GM12878 (cell line): ENCODE measurements around the gene MAL. TPM values are rescaled to one million over a fixed set of nuclear protein-coding genes. Genes with fewer than 3 reads are reported as not detected.

Experiments
- ATAC-seq: fragments of 200-7000 bp; cut with Tn5 transposase; 3 replicates; pipeline ENCODE4 v1.9.1; 2020; ENCODE audit warnings: mild to moderate bottlenecking, moderate library complexity
- BruUV-seq: library from RNA; stranded (reverse); fragments of 400-500 nt; replicated peaks from 2 replicates; lab custom pipeline; 2021; lab: Mats Ljungman, UMichigan
- CTCF ChIA-PET: fragments of 300-600 bp; sonication (Branson Sonifier 250); formaldehyde crosslinking; extraction: SDS; loops from one replicate; lab custom pipeline; 2021; ENCODE audit warnings: inconsistent platforms; lab: Yijun Ruan, JAX
- POLR2A ChIA-PET: fragments of 350-600 bp; formaldehyde crosslinking; extraction: SDS; loops from one replicate; lab custom pipeline; 2021; ENCODE audit warnings: inconsistent platforms; lab: Charles Lee
- RAD21 ChIA-PET: fragments of 300-600 bp; sonication (Branson Sonifier 250); formaldehyde crosslinking; loops from one replicate; lab custom pipeline; 2023; ENCODE audit warnings: antibody characterized with exemption; ENCODE audit not compliant: unreplicated experiment; lab: Charles Lee
- SMC1A ChIA-PET: fragments of 300-600 bp; sonication (Branson Sonifier 250); formaldehyde crosslinking; loops from one replicate; lab custom pipeline; 2023; ENCODE audit not compliant: unreplicated experiment, uncharacterized antibody; lab: Charles Lee
- DNase-seq: peaks from one replicate; pipeline ENCODE4 v3.0.0-alpha.2; 2011; ENCODE audit warnings: low read depth, low spot score
- FAIRE-seq: peaks from 3 replicates; lab custom pipeline; 2011; peaks lifted over from hg19 to GRCh38; lab: Jason Lieb, UNC
- H2AFZ ChIP-seq: 2 replicates; pipeline ENCODE4 v1.6.0; 2011; ENCODE audit warnings: low read depth, low read length, control low read depth; ENCODE audit not compliant: control insufficient read depth
- H3K27ac ChIP-seq: 2 replicates; pipeline ENCODE4 v1.5.1; 2011; ENCODE audit warnings: control low read depth; ENCODE audit not compliant: control insufficient read depth, insufficient read depth
- H3K27me3 ChIP-seq, 2 experiments: replicated peaks in 1 of 2; 2 replicates each; pipeline versions ENCODE4 v1.6.0 to v1.6.1; 2011; ENCODE audit warnings: low read length in 1 of 2; ENCODE audit not compliant: control insufficient read depth in 2 of 2, insufficient read depth in 2 of 2
- H3K36me3 ChIP-seq, 2 experiments: 2 replicates each; pipeline ENCODE4 v1.5.1; 2011; ENCODE audit warnings: low read length in 1 of 2; ENCODE audit not compliant: control insufficient read depth in 2 of 2, insufficient read depth in 2 of 2
- H3K4me1 ChIP-seq: 2 replicates; pipeline ENCODE4 v1.6.1; 2011; ENCODE audit warnings: mild to moderate bottlenecking, low read length, moderate library complexity, mixed read lengths; ENCODE audit not compliant: control insufficient read depth, insufficient read depth
- H3K4me2 ChIP-seq: 2 replicates; pipeline ENCODE4 v1.6.0; 2011; ENCODE audit warnings: control low read depth; ENCODE audit not compliant: control insufficient read depth, insufficient read depth
- H3K4me3 ChIP-seq: fragments of 200-600 bp; sonication (generic); 2 replicates; pipeline ENCODE4 v1.5.1; 2016
- H3K79me2 ChIP-seq: 2 replicates; pipeline ENCODE4 v1.6.0; 2011; ENCODE audit warnings: low read length; ENCODE audit not compliant: control insufficient read depth, insufficient read depth
- H3K9ac ChIP-seq: 2 replicates; pipeline ENCODE4 v1.8.0; 2011; ENCODE audit warnings: low read length, control low read depth, mixed read lengths; ENCODE audit not compliant: control insufficient read depth, insufficient read depth
- H3K9me3 ChIP-seq: replicated peaks from 3 replicates; pipeline ENCODE4 v1.5.1; 2011; ENCODE audit warnings: mild to moderate bottlenecking, low read length; ENCODE audit not compliant: control insufficient read depth, insufficient read depth
- H4K20me1 ChIP-seq: 2 replicates; pipeline ENCODE4 v1.6.0; 2011; ENCODE audit not compliant: control insufficient read depth, insufficient read depth
- BHLHE40 ChIP-seq, 2 experiments: fragments of 450-650 bp in 1 of 2; IDR thresholded peaks; 2 replicates each; pipeline ENCODE4 v1.6.1; 2011 to 2017; ENCODE audit warnings: low read depth in 2 of 2, borderline replicate concordance in 1 of 2, improper control_type of control experiment in 1 of 2, low read length in 1 of 2, mild to moderate bottlenecking in 1 of 2
- JUNB ChIP-seq: IDR thresholded peaks from 2 replicates; pipeline ENCODE4 v1.6.1; 2016; ENCODE audit warnings: antibody characterized with exemption, mild to moderate bottlenecking
- POU2F2 ChIP-seq: IDR thresholded peaks from 3 replicates; pipeline ENCODE4 v1.6.1; 2011; ENCODE audit warnings: low read depth, mild to moderate bottlenecking, low read length, borderline replicate concordance
- RCOR1 ChIP-seq: conservative IDR thresholded peaks from 2 replicates; pipeline ENCODE4 v1.6.1; 2012; ENCODE audit warnings: low read depth, low read length, improper control_type of control experiment
- WGBS: methylation state at CpG from one replicate; pipeline ENCODE4 v1.1.6; 2016; ENCODE audit warnings: low lambda C conversion rate; ENCODE audit not compliant: insufficient replicate concordance, insufficient coverage; ENCODE audit errors: missing lambda C conversion rate; 5-methylcytosine and 5-hydroxymethylcytosine counted together
- in situ Hi-C: fragments of 300-500 bp; cut with MboI; formaldehyde crosslinking; loops from 9 replicates; pipeline ENCODE4 v1.14.3; 2018; ENCODE audit warnings: mixed read lengths
- intact Hi-C: fragments of 100-400 bp; cut with micrococcal nuclease; formaldehyde crosslinking; loops from one replicate; pipeline ENCODE4 v1.14.2; 2022; ENCODE audit not compliant: unreplicated experiment
- polyA plus RNA-seq, 11 experiments: library from polyadenylated mRNA; depleted of rRNA in 4 of 11; unstranded in 6 of 11; stranded (reverse) in 5 of 11; fragments of >200 nt; fragmentation: Nextera tagmentation in 4 of 11; fragmentation: Illumina TruSeq in 1 of 11; extraction: Ambion mirVana in 4 of 11; extraction: Trizol in 1 of 11; gene quantifications; 1 replicate in 1 of 11; 2 replicates in 10 of 11; pipeline versions ENCODE4 v1.2.1 to v1.2.3, GENCODE V29; 2011 to 2016; ENCODE audit warnings: inconsistent platforms in 2 of 11, missing spikeins in 2 of 11, low read depth in 1 of 11
- total RNA-seq, 4 experiments: library from RNA; depleted of rRNA in 3 of 4; stranded (reverse); fragments of >200 nt in 3 of 4; fragmentation: Illumina TruSeq in 1 of 4; extraction: Trizol in 1 of 4; gene quantifications; 2 replicates each; pipeline versions ENCODE4 v1.2.1 to v1.2.3, GENCODE V29; 2013 to 2021
- TF ChIP-seq, protein P1 (sequence below): fragments of 450-650 bp; IDR thresholded peaks from 2 replicates; pipeline ENCODE4 v1.6.1; 2017; ENCODE audit warnings: antibody characterized with exemption, mild to moderate bottlenecking, moderate library complexity
- TF ChIP-seq, protein P2 (sequence below): fragments of 450-650 bp; IDR thresholded peaks from 2 replicates; pipeline ENCODE4 v1.6.1; 2018; ENCODE audit warnings: mild to moderate bottlenecking, low read depth, moderate library complexity; ENCODE audit not compliant: partially characterized antibody
- TF ChIP-seq, protein P3 (sequence below): fragments of 450-650 bp; formaldehyde crosslinking; IDR thresholded peaks from 2 replicates; pipeline ENCODE4 v1.4.0; 2020; ENCODE audit warnings: mild to moderate bottlenecking, moderate library complexity

The MAL gene
- total and polyA plus RNA-seq, 10 of the 15 experiments (the other 5 are each of a cell fraction or from before 2014, with no cell fraction given) = 1.3 to 4.5 (median 1.7) TPM

DNA sequence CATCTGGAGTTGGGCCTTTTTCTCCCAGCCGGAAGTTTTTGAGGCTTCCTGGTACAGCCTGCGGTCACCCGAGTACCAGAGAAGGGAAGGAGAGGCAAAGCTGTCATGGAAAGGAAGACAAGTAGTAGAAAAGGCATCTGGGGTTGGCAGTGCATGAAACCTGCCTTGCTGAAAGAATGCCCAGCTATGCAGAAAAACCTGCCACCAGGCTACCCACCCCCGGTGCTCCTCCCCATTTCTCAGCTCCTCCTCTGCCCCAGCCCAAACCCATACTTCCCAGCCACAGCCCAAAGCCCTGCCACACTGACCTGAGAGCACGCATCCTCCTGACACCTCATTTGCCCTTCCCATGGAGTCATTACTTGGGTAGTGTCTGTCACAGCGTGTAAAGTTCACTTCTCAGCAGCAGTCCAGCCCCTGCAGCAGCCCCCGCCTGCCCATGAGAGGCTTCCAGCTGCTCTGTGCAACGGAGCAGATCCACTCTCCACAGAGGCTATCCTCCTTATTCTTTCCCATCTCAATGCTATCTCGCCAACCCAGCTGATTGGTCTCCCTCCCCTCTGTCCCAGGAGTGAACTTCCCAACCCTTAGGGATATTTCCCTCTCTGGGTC lies 40.4 kb upstream of the MAL start (continued):
- TF ChIP-seq, protein P1, sequence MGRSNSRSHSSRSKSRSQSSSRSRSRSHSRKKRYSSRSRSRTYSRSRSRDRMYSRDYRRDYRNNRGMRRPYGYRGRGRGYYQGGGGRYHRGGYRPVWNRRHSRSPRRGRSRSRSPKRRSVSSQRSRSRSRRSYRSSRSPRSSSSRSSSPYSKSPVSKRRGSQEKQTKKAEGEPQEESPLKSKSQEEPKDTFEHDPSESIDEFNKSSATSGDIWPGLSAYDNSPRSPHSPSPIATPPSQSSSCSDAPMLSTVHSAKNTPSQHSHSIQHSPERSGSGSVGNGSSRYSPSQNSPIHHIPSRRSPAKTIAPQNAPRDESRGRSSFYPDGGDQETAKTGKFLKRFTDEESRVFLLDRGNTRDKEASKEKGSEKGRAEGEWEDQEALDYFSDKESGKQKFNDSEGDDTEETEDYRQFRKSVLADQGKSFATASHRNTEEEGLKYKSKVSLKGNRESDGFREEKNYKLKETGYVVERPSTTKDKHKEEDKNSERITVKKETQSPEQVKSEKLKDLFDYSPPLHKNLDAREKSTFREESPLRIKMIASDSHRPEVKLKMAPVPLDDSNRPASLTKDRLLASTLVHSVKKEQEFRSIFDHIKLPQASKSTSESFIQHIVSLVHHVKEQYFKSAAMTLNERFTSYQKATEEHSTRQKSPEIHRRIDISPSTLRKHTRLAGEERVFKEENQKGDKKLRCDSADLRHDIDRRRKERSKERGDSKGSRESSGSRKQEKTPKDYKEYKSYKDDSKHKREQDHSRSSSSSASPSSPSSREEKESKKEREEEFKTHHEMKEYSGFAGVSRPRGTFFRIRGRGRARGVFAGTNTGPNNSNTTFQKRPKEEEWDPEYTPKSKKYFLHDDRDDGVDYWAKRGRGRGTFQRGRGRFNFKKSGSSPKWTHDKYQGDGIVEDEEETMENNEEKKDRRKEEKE = no peak
- TF ChIP-seq, protein P2, sequence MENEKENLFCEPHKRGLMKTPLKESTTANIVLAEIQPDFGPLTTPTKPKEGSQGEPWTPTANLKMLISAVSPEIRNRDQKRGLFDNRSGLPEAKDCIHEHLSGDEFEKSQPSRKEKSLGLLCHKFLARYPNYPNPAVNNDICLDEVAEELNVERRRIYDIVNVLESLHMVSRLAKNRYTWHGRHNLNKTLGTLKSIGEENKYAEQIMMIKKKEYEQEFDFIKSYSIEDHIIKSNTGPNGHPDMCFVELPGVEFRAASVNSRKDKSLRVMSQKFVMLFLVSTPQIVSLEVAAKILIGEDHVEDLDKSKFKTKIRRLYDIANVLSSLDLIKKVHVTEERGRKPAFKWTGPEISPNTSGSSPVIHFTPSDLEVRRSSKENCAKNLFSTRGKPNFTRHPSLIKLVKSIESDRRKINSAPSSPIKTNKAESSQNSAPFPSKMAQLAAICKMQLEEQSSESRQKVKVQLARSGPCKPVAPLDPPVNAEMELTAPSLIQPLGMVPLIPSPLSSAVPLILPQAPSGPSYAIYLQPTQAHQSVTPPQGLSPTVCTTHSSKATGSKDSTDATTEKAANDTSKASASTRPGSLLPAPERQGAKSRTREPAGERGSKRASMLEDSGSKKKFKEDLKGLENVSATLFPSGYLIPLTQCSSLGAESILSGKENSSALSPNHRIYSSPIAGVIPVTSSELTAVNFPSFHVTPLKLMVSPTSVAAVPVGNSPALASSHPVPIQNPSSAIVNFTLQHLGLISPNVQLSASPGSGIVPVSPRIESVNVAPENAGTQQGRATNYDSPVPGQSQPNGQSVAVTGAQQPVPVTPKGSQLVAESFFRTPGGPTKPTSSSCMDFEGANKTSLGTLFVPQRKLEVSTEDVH = no peak
- TF ChIP-seq JUNB (no peak), RCOR1 (no peak)
- TF ChIP-seq, all 136 proteins: peak for 0

DNA sequence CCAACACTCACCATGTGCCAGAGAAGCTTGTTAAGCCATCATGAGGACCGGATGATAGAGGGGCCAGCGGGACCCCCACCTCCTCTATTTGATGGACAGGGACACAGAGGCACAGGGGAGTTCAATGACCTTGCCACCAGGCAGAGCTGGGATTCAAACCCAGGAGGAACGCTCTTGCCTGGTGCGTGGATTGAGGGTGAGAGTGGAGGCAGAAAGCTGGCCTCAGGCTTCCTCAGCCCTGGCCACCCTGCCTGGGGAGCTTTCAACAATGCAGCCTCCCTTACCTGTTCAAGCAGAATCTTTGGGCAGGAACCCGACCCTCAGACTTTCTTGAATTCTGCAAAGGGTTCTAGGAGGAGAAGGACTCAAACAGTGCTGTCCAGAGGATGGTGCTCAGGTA lies 39.9 kb upstream of the MAL start:
- H3K27me3 ChIP-seq = no peaks in the 10 kb centered on the region; a peak in 1 of 4 replicates
- no peaks in the 10 kb centered on the region for H3K9me3 ChIP-seq
- no peaks in the 10 kb centered on the region for H3K4me1 ChIP-seq
- POLR2A ChIA-PET = no interaction called here
- no peak for DNase-seq
- in situ Hi-C loops (no loop called here), intact Hi-C loops (loop anchor here (1.0 to 2.0 kb wide), 2 partner anchors 27 to 130 kb away; no protein-coding TSS in a partner anchor)
- no TSS peak for BruUV-seq
- RAD21 ChIA-PET = interaction anchor here (0.8 to 1.8 kb wide), 4 partner anchors 30 to 151 kb away, joined by 3 to 16 read pairs (median 4); partner anchors contain the start of gene MAL
- no peaks in the 10 kb centered on the region for H3K36me3 ChIP-seq
- no peak overlapping the region for H2AFZ ChIP-seq
- CTCF ChIA-PET = interaction anchor here (0.6 to 2.6 kb wide), 13 partner anchors 17 to 246 kb away, joined by 3 to 41 read pairs (median 4); no protein-coding TSS in a partner anchor
- WGBS = 45% methylated on average over 5 of the region's 5 CpGs
- H3K79me2 ChIP-seq = no peaks in the 10 kb centered on the region
- no peak overlapping the region for H3K27ac ChIP-seq
- no peak for FAIRE-seq
- H3K4me3 ChIP-seq = no peak overlapping the region
- no peak overlapping the region for H3K4me2 ChIP-seq
- ATAC-seq = no peak
- SMC1A ChIA-PET = interaction anchor here (1.1 to 2.0 kb wide), 7 partner anchors 27 to 93 kb away, joined by 3 to 14 read pairs (median 4); no protein-coding TSS in a partner anchor
- no peaks in the 10 kb centered on the region for H4K20me1 ChIP-seq
- TF ChIP-seq, protein P3, sequence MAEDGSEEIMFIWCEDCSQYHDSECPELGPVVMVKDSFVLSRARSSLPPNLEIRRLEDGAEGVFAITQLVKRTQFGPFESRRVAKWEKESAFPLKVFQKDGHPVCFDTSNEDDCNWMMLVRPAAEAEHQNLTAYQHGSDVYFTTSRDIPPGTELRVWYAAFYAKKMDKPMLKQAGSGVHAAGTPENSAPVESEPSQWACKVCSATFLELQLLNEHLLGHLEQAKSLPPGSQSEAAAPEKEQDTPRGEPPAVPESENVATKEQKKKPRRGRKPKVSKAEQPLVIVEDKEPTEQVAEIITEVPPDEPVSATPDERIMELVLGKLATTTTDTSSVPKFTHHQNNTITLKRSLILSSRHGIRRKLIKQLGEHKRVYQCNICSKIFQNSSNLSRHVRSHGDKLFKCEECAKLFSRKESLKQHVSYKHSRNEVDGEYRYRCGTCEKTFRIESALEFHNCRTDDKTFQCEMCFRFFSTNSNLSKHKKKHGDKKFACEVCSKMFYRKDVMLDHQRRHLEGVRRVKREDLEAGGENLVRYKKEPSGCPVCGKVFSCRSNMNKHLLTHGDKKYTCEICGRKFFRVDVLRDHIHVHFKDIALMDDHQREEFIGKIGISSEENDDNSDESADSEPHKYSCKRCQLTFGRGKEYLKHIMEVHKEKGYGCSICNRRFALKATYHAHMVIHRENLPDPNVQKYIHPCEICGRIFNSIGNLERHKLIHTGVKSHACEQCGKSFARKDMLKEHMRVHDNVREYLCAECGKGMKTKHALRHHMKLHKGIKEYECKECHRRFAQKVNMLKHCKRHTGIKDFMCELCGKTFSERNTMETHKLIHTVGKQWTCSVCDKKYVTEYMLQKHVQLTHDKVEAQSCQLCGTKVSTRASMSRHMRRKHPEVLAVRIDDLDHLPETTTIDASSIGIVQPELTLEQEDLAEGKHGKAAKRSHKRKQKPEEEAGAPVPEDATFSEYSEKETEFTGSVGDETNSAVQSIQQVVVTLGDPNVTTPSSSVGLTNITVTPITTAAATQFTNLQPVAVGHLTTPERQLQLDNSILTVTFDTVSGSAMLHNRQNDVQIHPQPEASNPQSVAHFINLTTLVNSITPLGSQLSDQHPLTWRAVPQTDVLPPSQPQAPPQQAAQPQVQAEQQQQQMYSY (CRISPR knock-in tag) = no peak
- TF ChIP-seq BHLHE40 (IDR thresholded peaks at IDR 0.05; ENCODE audit: borderline replicate concordance in 1 of 2, low read depth in 2 of 2, low read length in 1 of 2) (no peak), RCOR1 (no peak), POU2F2 (no peak)
- TF ChIP-seq, all 136 proteins: peak for 0
- H3K9ac ChIP-seq = no peak overlapping the region
